OCI-LY7 (cell line): ENCODE data around the gene LMO4.

Source experiments
- CTCF ChIP-seq: fragments of 200-600 bp; sonication (generic); conservative IDR thresholded peaks from 2 replicates; pipeline ENCODE4 v1.5.1; 2014; ENCODE audit warnings: mild to moderate bottlenecking, antibody characterized with exemption, low read length, moderate library complexity, mixed read lengths
- EZH2phosphoT487 ChIP-seq: fragments of 200-600 bp; sonication (generic); IDR thresholded peaks from 2 replicates; pipeline ENCODE4 v1.6.1; 2018; ENCODE audit warnings: low read depth, borderline replicate concordance, mild to moderate bottlenecking, mixed run types, antibody characterized with exemption, low read length, moderate library complexity, mixed read lengths

- TF ChIP-seq CTCF (no peak), EZH2phosphoT487 (no peak)
Measured at GRCh38 chr1:87330885-87331364, 2.2 kb downstream of the LMO4 start.
